ENCODE measurements around the gene ANKRD9. TPM values are rescaled to one million over a fixed set of nuclear protein-coding genes. Genes with fewer than 3 reads are reported as not detected.
A peak's percentile ranks its signal among the peaks of the same experiment; 100 is the strongest.

Gene ANKRD9
- total RNA-seq, 5 donors from 2014 or later (not counting 1 experiment from before 2014, with no cell fraction given): 1.9 to 3.2 (median 2.4) TPM

GRCh38 chr14:102513899-102514772 lies 4.6 kb upstream of the ANKRD9 start:
- no peak overlapping the region for H3K27ac Mint-ChIP-seq
- H3K4me3 ChIP-seq (ENCODE audit: control insufficient read depth in 1 of 2, extremely low read depth in 1 of 2, low read length in 1 of 2): no peak overlapping the region
- H3K9me3 Mint-ChIP-seq: no peaks in the 10 kb centered on the region
- peaks cover 15 to 17% (median 16%) of the 10 kb centered on the region in 3 donors for H3K4me1 Mint-ChIP-seq
- H3K9me3 ChIP-seq: no peaks in the 10 kb centered on the region
- H3K27me3 ChIP-seq (replicated peaks in 1 of 2; ENCODE audit: control insufficient read depth in 2 of 2, extremely low read depth in 1 of 2, insufficient read depth in 2 of 2, low read length in 1 of 2): peaks cover 2 to 26% of the 10 kb centered on the region in 2 experiments
- no peak for ATAC-seq (replicated peaks in 1 of 4)
- H3K27ac ChIP-seq (ENCODE audit: low read length): no peak overlapping the region
- ChIA-PET POLR2A (no interaction called here), CTCF (interaction anchor here (0.6 to 2.4 kb wide), 2 partner anchors 76 to 502 kb away, joined by 3 to 11 read pairs; no protein-coding TSS in a partner anchor)
- DNase-seq: no peak
- H3K36me3 Mint-ChIP-seq: no peaks in the 10 kb centered on the region
- peaks cover 6 to 29% of the 10 kb centered on the region in 2 experiments for H3K4me1 ChIP-seq (ENCODE audit: control insufficient read depth in 1 of 2, extremely low read depth in 1 of 2, insufficient read depth in 2 of 2, low read length in 2 of 2)
- peaks cover 0 to 15% of the 10 kb centered on the region in 2 donors for H3K27me3 Mint-ChIP-seq
- no peaks in the 10 kb centered on the region for H3K36me3 ChIP-seq (ENCODE audit: control insufficient read depth in 2 of 2, extremely low read depth in 1 of 2, insufficient read depth in 1 of 2, low read length in 1 of 2)
- WGBS (ENCODE audit: insufficient coverage): 88% methylated on average over 16 of the region's 21 CpGs
- peak overlapping the region in 1 of 3 donors; percentile 35 for H3K4me3 Mint-ChIP-seq

GRCh38 chr14:102512793-102513300 lies 3.3 kb upstream of the ANKRD9 start:
- Histone ChIP-seq H3K4me3 (ENCODE audit: control insufficient read depth in 1 of 2, extremely low read depth in 1 of 2, low read length in 1 of 2) (no peak overlapping the region), H3K27ac (ENCODE audit: low read length) (no peak overlapping the region), H3K27me3 (replicated peaks in 1 of 2; ENCODE audit: control insufficient read depth in 2 of 2, extremely low read depth in 1 of 2, insufficient read depth in 2 of 2, low read length in 1 of 2) (peaks cover 0 to 26% of the 10 kb centered on the region in 2 experiments), H3K9me3 (no peaks in the 10 kb centered on the region), H3K36me3 (ENCODE audit: control insufficient read depth in 2 of 2, extremely low read depth in 1 of 2, insufficient read depth in 1 of 2, low read length in 1 of 2) (no peaks in the 10 kb centered on the region), H3K4me1 (ENCODE audit: control insufficient read depth in 1 of 2, extremely low read depth in 1 of 2, insufficient read depth in 2 of 2, low read length in 2 of 2) (peaks cover 6 to 35% of the 10 kb centered on the region in 2 experiments)
- Mint-ChIP-seq H3K36me3 (no peaks in the 10 kb centered on the region), H3K27ac (no peak overlapping the region), H3K9me3 (peaks cover 0 to 3% (median 0%) of the 10 kb centered on the region in 3 donors), H3K4me1 (peaks cover 15 to 19% (median 16%) of the 10 kb centered on the region in 3 donors), H3K27me3 (peaks cover 0 to 15% of the 10 kb centered on the region in 2 donors), H3K4me3 (no peak overlapping the region)
- WGBS (ENCODE audit: insufficient coverage): 89% methylated on average over 9 of the region's 11 CpGs
- ATAC-seq (replicated peaks in 1 of 4) (no peak), DNase-seq (no peak)
- ChIA-PET CTCF (interaction anchor here in 1 of 2 donors (0.7 kb wide), 1 partner anchor 36 kb away, joined by 3 read pairs; no protein-coding TSS in a partner anchor), POLR2A (no interaction called here)

- H3K27ac ChIP-seq (ENCODE audit: low read length): no peak overlapping the region
- Mint-ChIP-seq H3K4me1 (peaks cover 14 to 17% (median 16%) of the 10 kb centered on the region in 3 donors), H3K27me3 (peaks cover 0 to 13% of the 10 kb centered on the region in 2 donors), H3K4me3 (peak overlapping the region; percentile 34 to 82 (median 34)), H3K9me3 (peaks cover 0 to 4% (median 0%) of the 10 kb centered on the region in 3 donors), H3K36me3 (no peaks in the 10 kb centered on the region), H3K27ac (no peak overlapping the region)
- CTCF ChIA-PET: interaction anchor here in 1 of 2 donors (0.7 kb wide), 1 partner anchor 99 kb away, joined by 3 read pairs; no protein-coding TSS in a partner anchor
- no peak overlapping the region for H3K4me3 ChIP-seq (ENCODE audit: control insufficient read depth in 1 of 2, extremely low read depth in 1 of 2, low read length in 1 of 2)
- no peak for ATAC-seq (replicated peaks in 1 of 4)
- DNase-seq: no peak
- H3K4me1 ChIP-seq (ENCODE audit: control insufficient read depth in 1 of 2, extremely low read depth in 1 of 2, insufficient read depth in 2 of 2, low read length in 2 of 2): peaks cover 6 to 29% of the 10 kb centered on the region in 2 experiments
- no peaks in the 10 kb centered on the region for H3K36me3 ChIP-seq (ENCODE audit: control insufficient read depth in 2 of 2, extremely low read depth in 1 of 2, insufficient read depth in 1 of 2, low read length in 1 of 2)
- 100% methylated on average over 4 of the region's 5 CpGs for WGBS (ENCODE audit: insufficient coverage)
- POLR2A ChIA-PET: no interaction called here
- H3K27me3 ChIP-seq (replicated peaks in 1 of 2; ENCODE audit: control insufficient read depth in 2 of 2, extremely low read depth in 1 of 2, insufficient read depth in 2 of 2, low read length in 1 of 2): peaks cover 0 to 18% of the 10 kb centered on the region in 2 experiments
- H3K9me3 ChIP-seq: no peaks in the 10 kb centered on the region
Measured at GRCh38 chr14:102511538-102511937, 2.0 kb upstream of the ANKRD9 start.

GRCh38 chr14:102510616-102511520 lies 1.3 kb upstream of the ANKRD9 start:
- Mint-ChIP-seq H3K9me3 (peaks cover 0 to 4% (median 0%) of the 10 kb centered on the region in 3 donors), H3K27ac (no peak overlapping the region), H3K36me3 (no peaks in the 10 kb centered on the region), H3K4me1 (peaks cover 10 to 13% (median 13%) of the 10 kb centered on the region in 3 donors), H3K27me3 (peaks cover 0 to 9% of the 10 kb centered on the region in 2 donors), H3K4me3 (peak overlapping the region; percentile 77 to 82 (median 82))
- ATAC-seq (replicated peaks in 1 of 4): no peak
- POLR2A ChIA-PET: no interaction called here
- H3K4me1 ChIP-seq (ENCODE audit: control insufficient read depth in 1 of 2, extremely low read depth in 1 of 2, insufficient read depth in 2 of 2, low read length in 2 of 2): peaks cover 6 to 25% of the 10 kb centered on the region in 2 experiments
- peak overlapping the region; percentile 73 to 80 for H3K4me3 ChIP-seq (ENCODE audit: control insufficient read depth in 1 of 2, extremely low read depth in 1 of 2, low read length in 1 of 2)
- CTCF ChIA-PET: no interaction called here
- H3K27ac ChIP-seq (ENCODE audit: low read length): no peak overlapping the region
- H3K36me3 ChIP-seq (ENCODE audit: control insufficient read depth in 2 of 2, extremely low read depth in 1 of 2, insufficient read depth in 1 of 2, low read length in 1 of 2): no peaks in the 10 kb centered on the region
- H3K9me3 ChIP-seq: no peaks in the 10 kb centered on the region
- peak in 7 of 35 experiments; percentile 13 to 40 (median 30) for DNase-seq
- 66% methylated on average over 18 of the region's 19 CpGs for WGBS (ENCODE audit: insufficient coverage)
- peaks cover 0 to 14% of the 10 kb centered on the region in 2 experiments for H3K27me3 ChIP-seq (replicated peaks in 1 of 2; ENCODE audit: control insufficient read depth in 2 of 2, extremely low read depth in 1 of 2, insufficient read depth in 2 of 2, low read length in 1 of 2)

GRCh38 chr14:102508774-102509745 lies 516 bp downstream of the ANKRD9 start:
- peaks cover 6 to 25% of the 10 kb centered on the region in 2 experiments for H3K4me1 ChIP-seq (ENCODE audit: control insufficient read depth in 1 of 2, extremely low read depth in 1 of 2, insufficient read depth in 2 of 2, low read length in 2 of 2)
- no peaks in the 10 kb centered on the region for H3K36me3 ChIP-seq (ENCODE audit: control insufficient read depth in 2 of 2, extremely low read depth in 1 of 2, insufficient read depth in 1 of 2, low read length in 1 of 2)
- 15% methylated on average over 81 of the region's 110 CpGs for WGBS (ENCODE audit: insufficient coverage)
- ATAC-seq (replicated peaks in 1 of 4): peak; percentile 17 to 28 (median 24)
- ChIA-PET CTCF (interaction anchor here (0.6 to 0.8 kb wide), 3 partner anchors 9 to 203 kb away, joined by 3 to 6 read pairs (median 3); no protein-coding TSS in a partner anchor), POLR2A (no interaction called here)
- no peaks in the 10 kb centered on the region for H3K27me3 ChIP-seq (replicated peaks in 1 of 2; ENCODE audit: control insufficient read depth in 2 of 2, extremely low read depth in 1 of 2, insufficient read depth in 2 of 2, low read length in 1 of 2)
- Mint-ChIP-seq H3K27me3 (peaks cover 0 to 4% of the 10 kb centered on the region in 2 donors), H3K4me3 (peak overlapping the region; percentile 66 to 82 (median 75)), H3K36me3 (no peaks in the 10 kb centered on the region), H3K4me1 (peaks cover 10 to 13% (median 13%) of the 10 kb centered on the region in 3 donors), H3K27ac (no peak overlapping the region), H3K9me3 (peaks cover 0 to 4% (median 0%) of the 10 kb centered on the region in 3 donors)
- peak overlapping the region; percentile 40 for H3K27ac ChIP-seq (ENCODE audit: low read length)
- no peaks in the 10 kb centered on the region for H3K9me3 ChIP-seq
- DNase-seq: peak in 20 of 35 experiments; percentile 22 to 62 (median 40)
- peak overlapping the region; percentile 26 to 32 for H3K4me3 ChIP-seq (ENCODE audit: control insufficient read depth in 1 of 2, extremely low read depth in 1 of 2, low read length in 1 of 2)

All from T-cell (primary cell).